HG03439 (cell line): ENCODE data around the gene HOXA11.

ENCODE experiments used
- ATAC-seq: cut with Tn5 transposase; IDR thresholded peaks from one replicate; pipeline ENCODE4 v1.9.1; 2021; ENCODE audit warnings: mild to moderate bottlenecking, moderate library complexity; ENCODE audit not compliant: unreplicated experiment

HOXA11 gene

GRCh38 chr7:27185013-27185853 lies at the start of gene HOXA11:
TSS of gene HOXA11 (minus strand) at chr7:27185232. CDS start at chr7:27185144, 88 bp downstream.
- ATAC-seq, result no peak

GRCh38 chr7:27229448-27229847 lies 44.4 kb upstream of the HOXA11 start:
- no peak for ATAC-seq

- ATAC-seq, result no peak
Measured at GRCh38 chr7:27224983-27225934, 40.2 kb upstream of the HOXA11 start.

- ATAC-seq, result no peak
Measured at GRCh38 chr7:27223941-27224575, 39.0 kb upstream of the HOXA11 start.

GRCh38 chr7:27221201-27221797 lies 36.3 kb upstream of the HOXA11 start:
- ATAC-seq, result no peak

GRCh38 chr7:27220440-27220955 lies 35.5 kb upstream of the HOXA11 start:
- ATAC-seq, result no peak

GRCh38 chr7:27219821-27220220 lies 34.8 kb upstream of the HOXA11 start:
- ATAC-seq, result no peak

GRCh38 chr7:27217951-27218350 lies 32.9 kb upstream of the HOXA11 start:
- ATAC-seq, result no peak

GRCh38 chr7:27215356-27215755 lies 30.3 kb upstream of the HOXA11 start:
- no peak for ATAC-seq

GRCh38 chr7:27214239-27214950 lies 29.4 kb upstream of the HOXA11 start:
- no peak for ATAC-seq

- no peak for ATAC-seq
Measured at GRCh38 chr7:27213433-27214238, 28.6 kb upstream of the HOXA11 start.

GRCh38 chr7:27212497-27213432 lies 27.7 kb upstream of the HOXA11 start:
- no peak for ATAC-seq

GRCh38 chr7:27211764-27212204 lies 26.8 kb upstream of the HOXA11 start:
- ATAC-seq, result no peak

- no peak for ATAC-seq
Measured at GRCh38 chr7:27211084-27211446, 26.0 kb upstream of the HOXA11 start.

- ATAC-seq, result no peak
Measured at GRCh38 chr7:27210441-27211083, 25.5 kb upstream of the HOXA11 start.

- no peak for ATAC-seq
Measured at GRCh38 chr7:27209933-27210440, 25.0 kb upstream of the HOXA11 start.

GRCh38 chr7:27208998-27209397 lies 24.0 kb upstream of the HOXA11 start:
- no peak for ATAC-seq
